HEK293T (cell line): ENCODE results near the gene TBC1D2.

Experiments
- CTCF ChIA-PET: fragments of 350-600 bp; formaldehyde crosslinking; extraction: SDS; loops from one replicate; lab custom pipeline; 2021; ENCODE audit warnings: antibody characterized with exemption, inconsistent platforms; lab: Yijun Ruan, JAX
- POLR2A ChIA-PET: fragments of 350-600 bp; formaldehyde crosslinking; extraction: SDS; loops from one replicate; lab custom pipeline; 2020; ENCODE audit warnings: antibody characterized with exemption, inconsistent platforms; lab: Yijun Ruan, JAX
- DNase-seq: peaks from one replicate; pipeline ENCODE4 v3.0.0; 2012; ENCODE audit warnings: mixed read lengths; ENCODE audit errors: extremely low spot score
- ARNT ChIP-seq: fragments of 450-650 bp; IDR thresholded peaks from 2 replicates; pipeline ENCODE4 v1.6.1; 2017; ENCODE audit warnings: mild to moderate bottlenecking
- BHLHE40 ChIP-seq: fragments of 450-650 bp; IDR thresholded peaks from 2 replicates; pipeline ENCODE4 v1.6.1; 2016; ENCODE audit warnings: mild to moderate bottlenecking, moderate library complexity, borderline replicate concordance
- CTBP1 ChIP-seq: fragments of 450-650 bp; IDR thresholded peaks from 2 replicates; pipeline ENCODE4 v1.6.1; 2016; ENCODE audit warnings: borderline replicate concordance
- ELF4 ChIP-seq: fragments of 450-650 bp; IDR thresholded peaks from 2 replicates; pipeline ENCODE4 v1.6.1; 2017; ENCODE audit warnings: antibody characterized with exemption
- FOXA1 ChIP-seq: fragments of 450-650 bp; IDR thresholded peaks from 2 replicates; pipeline ENCODE4 v1.6.1; 2016; ENCODE audit warnings: mild to moderate bottlenecking
- FOXK2 ChIP-seq: fragments of 450-650 bp; IDR thresholded peaks from 2 replicates; pipeline ENCODE4 v1.6.1; 2016; ENCODE audit warnings: mild to moderate bottlenecking
- FOXM1 ChIP-seq: fragments of 450-650 bp; IDR thresholded peaks from 2 replicates; pipeline ENCODE4 v1.6.1; 2017; ENCODE audit warnings: mild to moderate bottlenecking, borderline replicate concordance
- HDGF ChIP-seq: fragments of 450-650 bp; IDR thresholded peaks from 2 replicates; pipeline ENCODE4 v1.6.1; 2017; ENCODE audit warnings: antibody characterized with exemption, borderline replicate concordance
- L3MBTL2 ChIP-seq: fragments of 450-650 bp; conservative IDR thresholded peaks from 2 replicates; pipeline ENCODE4 v1.6.1; 2016; ENCODE audit warnings: mild to moderate bottlenecking
- LEF1 ChIP-seq: fragments of 450-650 bp; IDR thresholded peaks from 2 replicates; pipeline ENCODE4 v1.6.1; 2017; ENCODE audit warnings: mild to moderate bottlenecking, borderline replicate concordance
- NFRKB ChIP-seq: fragments of 450-650 bp; IDR thresholded peaks from 2 replicates; pipeline ENCODE4 v1.6.1; 2016; ENCODE audit warnings: mild to moderate bottlenecking, moderate library complexity
- PKNOX1 ChIP-seq: fragments of 450-650 bp; IDR thresholded peaks from 2 replicates; pipeline ENCODE4 v1.6.1; 2016
- SP1 ChIP-seq: fragments of 450-650 bp; IDR thresholded peaks from 2 replicates; pipeline ENCODE4 v1.6.1; 2017
- SUZ12 ChIP-seq: fragments of 450-650 bp; IDR thresholded peaks from 2 replicates; pipeline ENCODE4 v1.6.1; 2016; ENCODE audit warnings: mild to moderate bottlenecking
- TARDBP ChIP-seq: fragments of 450-650 bp; IDR thresholded peaks from 2 replicates; pipeline ENCODE4 v1.6.1; 2016
- ZNF384 ChIP-seq: fragments of 450-650 bp; IDR thresholded peaks from 2 replicates; pipeline ENCODE4 v1.6.1; 2016

The TBC1D2 gene

GRCh38 chr9:98158071-98158831, 97.2 kb downstream of the TBC1D2 start:
- no peak for TF ChIP-seq FOXM1
- TF ChIP-seq LEF1, result no peak
- TF ChIP-seq FOXA1, result no peak
- TF ChIP-seq CTBP1, result no peak
- no peak for TF ChIP-seq TARDBP
- TF ChIP-seq SUZ12, result no peak
- TF ChIP-seq PKNOX1, result no peak
- TF ChIP-seq BHLHE40, result no peak
- no peak for TF ChIP-seq ELF4
- no peak for TF ChIP-seq NFRKB
- TF ChIP-seq SP1, result no peak
- TF ChIP-seq HDGF, result no peak
- TF ChIP-seq ARNT, result no peak
- no peak for TF ChIP-seq L3MBTL2
- CTCF ChIA-PET, result no interaction called here
- POLR2A ChIA-PET, result no interaction called here

GRCh38 chr9:98157372-98157771, 98.1 kb downstream of the TBC1D2 start:
- TF ChIP-seq LEF1 (no peak), SUZ12 (no peak), TARDBP (no peak), BHLHE40 (no peak), ZNF384 (no peak), PKNOX1 (no peak), HDGF (no peak), FOXK2 (no peak), L3MBTL2 (no peak)
- ChIA-PET POLR2A (no interaction called here), CTCF (no interaction called here)
- DNase-seq, result no peak

More at GRCh38 chr9:98158071-98158831, 97.2 kb downstream of the TBC1D2 start:
- no peak for DNase-seq

GRCh38 chr9:98154678-98155077, 100.8 kb downstream of the TBC1D2 start:
- no peak for TF ChIP-seq FOXM1
- TF ChIP-seq NFRKB, result no peak
- TF ChIP-seq FOXK2, result no peak
- no peak for TF ChIP-seq FOXA1
- no peak for TF ChIP-seq ELF4
- ChIA-PET POLR2A (no interaction called here), CTCF (no interaction called here)

GRCh38 chr9:98152526-98152925, 102.9 kb downstream of the TBC1D2 start:
- no peak for DNase-seq
- ChIA-PET CTCF (no interaction called here), POLR2A (no interaction called here)
- TF ChIP-seq NFRKB, result no peak
- no peak for TF ChIP-seq HDGF
- TF ChIP-seq ZNF384, result no peak
- no peak for TF ChIP-seq FOXA1
- TF ChIP-seq BHLHE40, result no peak
- no peak for TF ChIP-seq ELF4
- TF ChIP-seq PKNOX1, result no peak
- no peak for TF ChIP-seq FOXK2
- no peak for TF ChIP-seq LEF1
- no peak for TF ChIP-seq ARNT
- no peak for TF ChIP-seq TARDBP
- no peak for TF ChIP-seq FOXM1

More at GRCh38 chr9:98154678-98155077, 100.8 kb downstream of the TBC1D2 start:
- DNase-seq, result no peak

GRCh38 chr9:98150721-98151120, 104.7 kb downstream of the TBC1D2 start:
- CTCF ChIA-PET, result no interaction called here
- TF ChIP-seq PKNOX1, result no peak
- TF ChIP-seq NFRKB, result no peak
- POLR2A ChIA-PET, result no interaction called here
- no peak for DNase-seq

- CTCF ChIA-PET, result no interaction called here
- no peak for TF ChIP-seq ELF4
- no peak for TF ChIP-seq ZNF384
- TF ChIP-seq TARDBP, result no peak
- TF ChIP-seq LEF1, result no peak
- no peak for TF ChIP-seq SUZ12
- no peak for TF ChIP-seq NFRKB
- no peak for TF ChIP-seq L3MBTL2
- TF ChIP-seq CTBP1, result no peak
- TF ChIP-seq FOXA1, result no peak
- POLR2A ChIA-PET, result no interaction called here
- DNase-seq, result no peak
These were observed 105.3 kb downstream of the TBC1D2 start for GRCh38 chr9:98150164-98150563.
